Activated CD4-positive, alpha-beta T cell treated with anti-CD3 and anti-CD28 coated beads, Interleukin-2, amount 50 U/mL, for 16 hours (primary cell): ENCODE measurements around the gene NRARP.
"Not testable (repeated sequence)": the region's sequence is repeated elsewhere in the genome, so short reads cannot be mapped to it uniquely, and the experiment has no call there.

ENCODE experiments used
- DNase-seq: peaks from one replicate; pipeline ENCODE4 v3.0.0-alpha.2; 2020

NRARP gene

DNA sequence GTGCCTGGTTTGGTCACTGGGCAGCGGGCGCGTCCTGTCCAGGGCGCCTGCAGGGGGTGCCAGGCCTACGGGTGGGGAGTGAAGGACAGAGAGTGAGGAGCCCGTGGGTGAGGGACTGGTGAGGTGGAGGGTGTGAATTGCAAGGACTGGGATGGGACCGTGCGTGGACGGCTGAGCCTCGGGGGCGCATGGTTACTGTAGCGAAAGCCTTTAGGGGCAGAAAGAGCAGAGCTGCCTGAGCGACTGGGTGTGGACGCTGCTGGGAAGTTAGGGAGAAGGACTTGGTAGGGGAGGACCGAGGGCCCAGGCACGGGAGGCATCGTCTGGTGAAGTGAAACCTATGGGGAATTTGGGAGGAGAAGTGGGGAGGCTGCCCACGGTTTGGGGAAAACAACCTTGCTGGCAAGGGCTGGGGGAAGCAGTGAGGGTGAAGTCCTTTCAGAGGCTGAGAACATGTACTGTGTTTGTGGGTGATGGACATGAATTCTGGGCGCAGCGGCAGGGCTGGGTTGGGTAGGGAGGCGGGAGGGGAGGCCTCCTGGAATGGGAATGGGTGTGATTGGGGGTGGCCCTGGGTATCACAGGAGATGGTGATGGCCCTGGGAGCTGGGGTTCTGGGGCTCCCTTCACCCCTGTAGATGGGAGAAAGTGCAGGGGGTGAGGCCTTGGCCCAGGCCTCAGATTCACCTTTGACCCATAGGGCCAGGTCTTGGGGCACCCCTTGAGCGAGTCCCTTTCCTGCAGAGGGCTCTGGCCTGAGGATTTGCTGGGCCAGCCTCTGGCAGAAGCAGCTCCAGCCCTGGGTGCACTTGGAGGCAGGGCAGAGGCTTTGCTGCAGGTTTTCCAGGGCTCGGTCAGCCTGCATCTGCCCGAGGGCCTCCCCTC lies 26.2 kb downstream of the NRARP start:
- DNase-seq: no peak

- no peak for DNase-seq
Measured at GRCh38 chr9:137275203-137275587, 26.9 kb downstream of the NRARP start.

- no peak for DNase-seq
Measured at GRCh38 chr9:137273611-137274320, 28.3 kb downstream of the NRARP start.

DNA sequence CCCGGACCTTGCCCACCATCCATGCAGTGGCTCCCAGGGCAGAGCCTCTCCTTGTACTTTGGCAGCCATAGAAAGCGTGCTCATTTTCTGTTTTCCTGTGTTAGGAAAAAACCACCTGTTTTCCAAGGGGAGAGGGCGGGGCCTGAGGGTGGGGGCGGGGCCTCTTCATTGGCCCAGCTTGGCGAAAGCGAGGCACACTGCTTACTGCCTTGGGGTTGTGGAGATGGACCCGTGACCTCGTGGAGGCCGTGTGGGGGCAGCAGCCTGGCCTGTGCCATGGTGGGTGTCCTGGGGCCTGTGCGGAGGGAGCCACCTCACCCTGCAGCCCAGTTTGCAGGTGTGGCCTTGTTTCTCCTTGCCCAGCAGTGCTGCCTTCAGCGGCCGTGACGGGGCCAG lies 29.0 kb downstream of the NRARP start:
- DNase-seq: no peak

- no peak for DNase-seq
Measured at GRCh38 chr9:137272241-137273094, 29.6 kb downstream of the NRARP start.

GRCh38 chr9:137271696-137272076 lies 30.4 kb downstream of the NRARP start:
- DNase-seq: no peak

DNA sequence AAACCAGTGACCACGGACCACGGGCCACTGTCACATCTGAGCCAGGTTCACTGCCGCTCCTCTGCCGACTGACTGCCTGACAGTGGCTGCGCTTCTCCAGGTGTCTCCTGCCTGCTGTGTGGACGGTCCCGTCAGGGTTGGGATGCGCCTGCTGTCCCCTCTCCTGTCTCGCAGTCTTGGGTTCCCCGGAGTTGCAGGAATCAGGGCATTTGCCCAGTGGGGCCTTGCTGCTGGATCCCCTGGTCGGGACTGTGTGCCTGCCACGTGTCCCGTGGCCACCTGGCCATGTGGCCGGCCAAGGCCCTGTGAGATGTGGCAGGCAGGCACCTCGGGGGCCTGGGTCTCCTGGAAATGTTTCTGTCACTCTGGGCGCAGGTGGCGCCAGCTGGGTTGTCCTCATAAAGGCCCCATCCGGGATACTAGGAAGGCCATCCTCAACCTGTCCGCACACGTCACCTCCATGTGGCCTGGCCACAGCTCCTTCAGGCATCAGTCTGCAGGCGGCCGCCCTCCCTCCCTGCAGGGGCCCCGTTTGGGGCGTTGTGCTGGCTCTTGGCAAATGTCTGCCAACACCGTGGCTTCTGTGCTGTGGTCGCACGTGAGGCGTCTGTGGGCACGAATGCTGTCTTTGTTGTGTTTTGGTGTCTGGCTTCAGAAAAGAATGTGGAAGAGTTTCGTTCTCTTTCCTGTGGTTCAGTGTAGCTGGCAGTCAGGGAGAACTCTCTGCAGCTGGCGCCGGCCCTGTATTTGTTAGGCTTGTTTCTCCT lies 31.0 kb downstream of the NRARP start:
- peak; percentile 40 for DNase-seq

DNA sequence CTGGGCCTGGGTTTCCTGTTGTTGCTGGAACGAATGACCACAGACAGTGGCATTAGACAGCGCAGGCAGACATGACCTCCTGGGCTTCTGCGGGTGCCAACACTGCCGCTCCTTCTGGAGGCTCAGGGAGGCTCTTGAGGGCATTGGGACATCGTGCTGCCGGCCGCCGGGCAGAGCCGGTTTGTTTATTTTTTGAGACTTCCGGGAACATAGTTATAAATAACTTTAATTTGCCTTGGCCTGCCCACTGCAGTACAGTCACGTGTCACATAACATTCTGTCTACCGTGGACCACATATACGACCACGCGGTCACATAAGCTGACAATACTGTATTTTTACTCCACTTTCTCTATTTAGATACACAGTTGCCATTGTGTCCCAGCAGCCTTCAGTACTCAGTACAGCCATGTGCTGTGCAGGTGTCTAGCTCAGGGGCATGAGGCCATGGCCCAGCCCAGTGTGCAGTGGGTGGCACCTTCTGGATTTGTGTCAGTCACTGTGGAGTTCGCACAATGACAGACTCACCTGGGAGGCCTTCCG lies 32.8 kb downstream of the NRARP start:
- DNase-seq: no peak

- DNase-seq: no peak
Measured at GRCh38 chr9:137268538-137269201, 33.4 kb downstream of the NRARP start.

GRCh38 chr9:137267933-137268355 lies 34.1 kb downstream of the NRARP start:
- no peak for DNase-seq

- DNase-seq: no peak
Measured at GRCh38 chr9:137266585-137267453, 35.3 kb downstream of the NRARP start.

DNA sequence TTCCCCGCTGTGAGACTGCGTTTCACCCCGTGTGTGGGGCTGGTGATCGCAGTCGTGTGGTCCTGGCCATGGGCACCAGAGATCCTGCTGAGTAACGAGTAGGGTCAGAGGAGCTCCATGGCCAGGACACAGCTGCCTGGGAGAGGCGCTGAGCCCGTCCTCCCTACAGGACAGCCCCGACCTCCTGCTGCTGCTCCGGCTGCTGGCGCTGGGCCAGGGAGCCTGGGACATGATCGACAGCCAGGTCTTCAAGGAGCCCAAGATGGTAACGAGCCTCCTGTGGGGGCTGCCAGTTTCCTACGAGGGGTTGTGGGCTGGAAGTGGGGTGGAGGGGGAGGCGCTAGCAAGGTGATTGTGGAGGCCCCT lies 35.9 kb downstream of the NRARP start:
- DNase-seq: no peak

- no peak for DNase-seq
Measured at GRCh38 chr9:137265496-137266161, 36.4 kb downstream of the NRARP start.

- no peak for DNase-seq
Measured at GRCh38 chr9:137264067-137264466, 38.0 kb downstream of the NRARP start.

- no peak for DNase-seq
Measured at GRCh38 chr9:137263506-137263905, 38.6 kb downstream of the NRARP start.

DNA sequence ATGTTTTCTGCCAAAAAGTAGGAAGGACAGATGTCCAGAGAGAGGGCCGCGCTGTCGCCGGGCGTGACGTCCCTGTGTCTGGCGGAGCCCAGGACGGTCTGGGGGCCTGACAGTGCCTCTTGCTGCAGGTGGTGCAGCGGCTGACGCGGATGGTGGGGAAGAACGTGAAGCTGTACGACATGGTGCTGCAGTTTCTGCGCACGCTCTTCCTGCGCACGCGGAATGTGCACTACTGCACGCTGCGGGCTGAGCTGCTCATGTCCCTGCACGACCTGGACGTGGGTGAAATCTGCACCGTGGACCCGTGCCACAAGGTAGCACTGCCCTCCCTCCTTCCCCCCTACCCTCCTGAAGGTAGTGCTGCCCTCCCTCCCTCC lies 39.2 kb downstream of the NRARP start:
- DNase-seq: no peak

DNA sequence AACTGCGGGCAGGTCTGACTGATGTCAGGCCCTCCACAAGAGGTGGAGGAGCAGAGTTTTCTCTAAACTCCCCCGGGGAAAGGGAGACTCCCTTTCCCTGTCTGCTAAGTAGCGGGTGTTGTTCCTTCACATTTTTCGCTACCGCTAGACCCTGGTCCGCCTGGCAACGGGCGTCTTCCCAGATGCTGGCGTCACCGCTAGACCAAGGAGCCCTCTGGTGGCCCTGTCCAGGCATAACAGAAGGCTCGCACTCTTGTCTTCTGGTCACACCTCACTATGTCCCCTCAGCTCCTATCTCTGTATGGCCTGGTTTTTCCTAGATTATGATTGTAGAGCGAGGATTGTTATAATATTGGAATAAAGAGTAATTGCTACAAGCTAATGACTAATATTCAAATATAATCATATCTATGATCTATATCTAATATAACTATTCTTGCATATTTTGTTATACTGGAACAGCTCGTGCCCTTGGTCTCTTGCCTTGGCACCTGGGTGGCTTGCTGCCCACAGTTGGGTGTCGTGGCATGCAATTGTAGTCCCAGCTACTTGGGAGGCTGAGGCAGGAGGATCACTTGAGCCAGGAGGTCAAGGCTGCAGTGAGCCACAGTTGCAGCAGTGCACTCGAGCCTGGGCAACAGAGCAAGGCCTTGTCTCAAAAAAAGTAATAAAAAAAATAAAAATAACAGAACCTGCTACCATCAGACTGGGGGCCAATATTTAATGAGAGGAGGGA lies 39.7 kb downstream of the NRARP start:
- DNase-seq: not testable (repeated sequence)

DNA sequence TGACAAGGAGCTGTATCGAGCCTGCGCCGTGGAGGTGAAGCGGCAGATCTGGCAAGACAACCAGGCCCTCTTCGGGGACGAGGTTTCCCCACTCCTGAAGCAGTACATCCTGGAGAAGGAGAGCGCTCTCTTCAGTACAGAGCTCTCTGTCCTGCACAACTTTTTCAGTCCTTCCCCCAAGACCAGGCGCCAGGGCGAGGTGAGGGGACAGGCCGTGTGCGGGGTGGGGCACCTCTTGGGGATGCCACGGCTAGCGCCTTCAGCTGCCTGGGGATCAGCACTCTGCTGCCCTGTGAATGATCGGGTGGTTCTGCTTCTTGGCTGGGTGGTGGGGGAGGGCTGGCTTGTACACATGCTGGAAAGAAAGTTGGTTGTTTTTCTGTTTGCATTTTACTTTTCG lies 45.2 kb downstream of the NRARP start:
- DNase-seq: no peak

- no peak for DNase-seq
Measured at GRCh38 chr9:137256362-137256761, 45.7 kb downstream of the NRARP start.
